PC-9 (cell line): ENCODE data around the gene PRR33.

Experiments
- EZH2 ChIP-seq: fragments of 200-600 bp; sonication (generic); IDR thresholded peaks from 2 replicates; pipeline ENCODE4 v1.8.0; 2017; ENCODE audit warnings: antibody characterized with exemption, low read depth
- TF ChIP-seq, protein P1 (sequence below): fragments of 200-600 bp; sonication (generic); conservative IDR thresholded peaks from 2 replicates; pipeline ENCODE4 v1.6.1; 2017; ENCODE audit warnings: mixed run types, antibody characterized with exemption, mild to moderate bottlenecking, moderate library complexity

DNA sequence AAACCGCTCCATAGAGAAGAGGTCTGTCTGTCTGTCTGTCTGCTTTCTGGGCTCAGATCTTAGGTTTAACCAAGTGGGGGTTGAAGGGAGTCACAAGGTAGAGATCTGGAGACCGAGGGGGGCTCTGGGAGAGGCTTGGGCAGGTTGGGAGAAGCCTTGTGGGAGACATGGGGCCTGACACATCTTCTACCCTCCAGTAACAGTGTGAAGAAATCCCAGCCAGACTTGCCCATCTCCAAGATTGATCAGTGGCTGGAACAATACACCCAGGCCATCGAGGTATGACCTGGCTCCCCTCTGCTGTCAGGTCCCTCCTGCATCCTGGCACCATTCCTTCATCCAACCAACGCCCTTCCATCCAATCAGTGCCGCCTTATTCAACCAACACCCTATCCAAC is 7.4 kb downstream of the PRR33 start:
- TF ChIP-seq, protein P1, sequence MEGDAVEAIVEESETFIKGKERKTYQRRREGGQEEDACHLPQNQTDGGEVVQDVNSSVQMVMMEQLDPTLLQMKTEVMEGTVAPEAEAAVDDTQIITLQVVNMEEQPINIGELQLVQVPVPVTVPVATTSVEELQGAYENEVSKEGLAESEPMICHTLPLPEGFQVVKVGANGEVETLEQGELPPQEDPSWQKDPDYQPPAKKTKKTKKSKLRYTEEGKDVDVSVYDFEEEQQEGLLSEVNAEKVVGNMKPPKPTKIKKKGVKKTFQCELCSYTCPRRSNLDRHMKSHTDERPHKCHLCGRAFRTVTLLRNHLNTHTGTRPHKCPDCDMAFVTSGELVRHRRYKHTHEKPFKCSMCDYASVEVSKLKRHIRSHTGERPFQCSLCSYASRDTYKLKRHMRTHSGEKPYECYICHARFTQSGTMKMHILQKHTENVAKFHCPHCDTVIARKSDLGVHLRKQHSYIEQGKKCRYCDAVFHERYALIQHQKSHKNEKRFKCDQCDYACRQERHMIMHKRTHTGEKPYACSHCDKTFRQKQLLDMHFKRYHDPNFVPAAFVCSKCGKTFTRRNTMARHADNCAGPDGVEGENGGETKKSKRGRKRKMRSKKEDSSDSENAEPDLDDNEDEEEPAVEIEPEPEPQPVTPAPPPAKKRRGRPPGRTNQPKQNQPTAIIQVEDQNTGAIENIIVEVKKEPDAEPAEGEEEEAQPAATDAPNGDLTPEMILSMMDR: no peak
- no peak for TF ChIP-seq EZH2
